ENCODE measurements around the gene ARHGEF19. TPM values are rescaled to one million over a fixed set of nuclear protein-coding genes. Genes with fewer than 3 reads are reported as not detected.
A peak's percentile ranks its signal among the peaks of the same experiment; 100 is the strongest.
"Not testable (repeated sequence)": the region's sequence is repeated elsewhere in the genome, so short reads cannot be mapped to it uniquely, and the experiment has no call there.

Gene ARHGEF19
- 2.0 TPM for total RNA-seq
- long read RNA-seq, partial matches to known transcripts, result 1 of 2 reads
- long read RNA-seq, other reads (novel, unspliced or antisense), result 1 of 2 reads

DNA sequence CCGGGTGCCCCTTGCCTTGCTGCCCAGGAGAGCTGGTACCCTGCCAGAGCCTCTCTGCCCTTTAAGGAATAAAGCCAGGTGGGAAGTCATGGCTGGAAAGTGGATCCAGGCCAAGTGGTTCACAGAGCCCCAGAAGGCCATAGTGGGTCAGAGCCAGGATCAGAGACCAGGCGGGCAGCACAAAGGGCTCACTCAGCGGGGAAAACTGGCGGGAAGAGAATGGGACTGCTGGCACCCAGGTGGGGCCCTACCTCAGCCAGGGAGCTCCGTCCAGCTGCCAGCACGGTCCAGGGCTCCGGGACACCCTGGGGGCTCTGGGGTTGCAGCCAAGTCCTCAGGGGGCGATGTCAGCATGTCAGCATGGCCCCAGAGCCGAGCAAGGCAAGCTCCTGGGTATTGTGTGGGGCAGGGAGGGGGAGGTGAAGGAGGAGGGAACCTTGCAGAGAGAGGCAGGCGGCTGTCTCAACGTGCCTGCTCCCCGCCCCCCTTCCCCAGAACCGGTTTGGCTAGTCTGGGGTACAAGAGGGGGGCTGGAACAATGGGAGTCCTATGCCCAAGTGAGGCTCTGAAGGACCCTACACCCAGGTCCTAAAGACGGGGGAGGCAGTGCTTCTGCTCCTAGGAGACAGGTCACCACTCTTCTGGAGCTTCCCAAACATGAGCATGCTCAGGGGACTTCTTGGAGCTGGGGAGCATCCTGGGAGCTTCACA, at the start of gene ARHGEF19:
Gene ARHGEF19 (minus strand): TSS at position 402 of the 711 bp plus-strand sequence. CDS start 3,598 bp downstream, outside the sequence.
- DNase-seq, result peak; percentile 21
- intact Hi-C loops (cut with micrococcal nuclease), result no loop called here
- no peak for ATAC-seq

DNA sequence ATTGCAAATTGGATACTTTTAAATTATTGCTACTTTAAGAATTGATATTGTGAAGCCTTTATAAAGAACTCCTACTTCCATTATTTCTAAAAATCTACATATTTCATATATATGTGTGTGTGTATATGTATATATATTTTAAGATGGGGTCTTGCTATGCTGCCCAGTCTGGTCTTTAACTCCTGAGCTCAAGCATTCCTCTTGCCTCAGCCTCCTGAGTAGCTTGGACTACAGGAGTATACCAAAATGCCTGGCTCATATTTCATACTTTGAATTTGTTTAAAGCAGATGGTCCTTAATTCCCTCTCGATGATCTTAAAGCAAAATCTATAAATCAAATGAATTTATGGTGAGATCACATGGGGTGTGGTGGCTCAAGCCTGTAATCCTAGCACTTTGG, 49.6 kb upstream of the ARHGEF19 start:
- intact Hi-C loops (cut with micrococcal nuclease), result no loop called here
- DNase-seq (no peak), ATAC-seq (no peak)

GRCh38 chr1:16260814-16261213, 48.4 kb upstream of the ARHGEF19 start:
- intact Hi-C loops (cut with micrococcal nuclease), result no loop called here
- DNase-seq (no peak), ATAC-seq (no peak)

DNA sequence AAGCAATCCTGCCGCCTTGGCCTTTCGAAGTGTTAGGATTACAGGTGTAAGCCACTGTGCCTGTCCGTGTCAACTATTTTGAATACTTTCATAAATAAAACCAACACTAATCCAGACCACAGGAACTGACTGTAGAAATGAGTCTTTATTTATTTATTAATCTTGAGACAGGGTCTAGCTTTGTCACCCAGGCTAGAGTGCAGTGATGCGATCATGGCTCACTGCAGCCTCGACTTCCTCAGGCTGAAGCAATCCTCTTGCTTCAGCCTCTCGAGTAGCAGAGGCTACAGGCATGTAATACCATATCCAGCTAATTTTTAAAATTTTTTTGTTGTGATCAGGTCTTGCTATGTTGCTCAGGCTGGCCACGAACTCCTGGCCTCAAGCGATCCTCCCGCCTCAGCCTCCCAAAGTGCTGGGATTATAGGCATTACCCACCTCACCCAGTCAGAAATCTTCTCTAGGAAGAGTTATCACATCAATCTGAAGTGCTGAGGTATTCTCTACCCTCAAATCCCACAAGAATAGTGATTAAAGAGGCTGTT, 46.2 kb upstream of the ARHGEF19 start:
- ATAC-seq (no peak), DNase-seq (no peak)
- intact Hi-C loops (cut with micrococcal nuclease), result no loop called here

DNA sequence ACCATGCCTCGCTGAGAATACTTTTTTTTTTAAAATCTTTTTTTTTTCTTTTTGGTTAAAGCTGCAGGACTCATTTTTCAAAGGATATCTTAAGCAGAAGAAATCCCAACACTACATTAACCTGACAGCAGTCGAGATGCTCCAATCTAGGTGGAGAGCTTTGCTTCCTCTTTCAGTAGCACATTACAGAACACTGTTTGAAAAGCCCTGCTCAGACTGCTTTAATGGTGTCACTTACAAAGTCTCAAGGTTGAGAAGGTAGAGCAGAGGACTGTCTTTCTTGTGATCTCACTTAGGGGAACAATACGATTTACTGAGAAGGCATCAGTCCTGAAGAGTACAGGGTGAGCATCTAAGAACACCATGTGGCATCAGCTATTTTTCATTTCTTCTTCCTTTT, 45.5 kb upstream of the ARHGEF19 start:
- ATAC-seq (no peak), DNase-seq (no peak)
- intact Hi-C loops (cut with micrococcal nuclease), result no loop called here

DNA sequence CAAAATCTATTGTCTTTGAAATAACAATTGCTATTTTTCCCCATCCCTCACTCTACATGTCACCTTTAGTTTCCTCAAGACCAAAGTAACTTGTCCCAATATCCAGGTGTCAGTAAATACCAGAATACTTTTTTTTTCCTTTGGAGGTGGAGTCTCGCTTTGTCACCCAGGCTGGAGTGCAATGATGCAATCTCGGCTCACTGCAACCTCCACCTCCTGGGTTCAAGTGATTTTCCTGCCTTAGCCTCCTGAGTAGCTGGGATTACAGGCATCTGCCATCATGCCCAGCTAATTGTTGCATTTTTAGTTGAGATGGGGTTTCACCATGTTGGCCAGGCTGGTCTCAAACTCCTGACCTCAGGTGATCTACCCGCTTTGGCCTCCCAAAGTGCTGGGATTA, 45.1 kb upstream of the ARHGEF19 start:
- ATAC-seq; intact Hi-C loops (cut with micrococcal nuclease); DNase-seq: not testable (repeated sequence)

DNA sequence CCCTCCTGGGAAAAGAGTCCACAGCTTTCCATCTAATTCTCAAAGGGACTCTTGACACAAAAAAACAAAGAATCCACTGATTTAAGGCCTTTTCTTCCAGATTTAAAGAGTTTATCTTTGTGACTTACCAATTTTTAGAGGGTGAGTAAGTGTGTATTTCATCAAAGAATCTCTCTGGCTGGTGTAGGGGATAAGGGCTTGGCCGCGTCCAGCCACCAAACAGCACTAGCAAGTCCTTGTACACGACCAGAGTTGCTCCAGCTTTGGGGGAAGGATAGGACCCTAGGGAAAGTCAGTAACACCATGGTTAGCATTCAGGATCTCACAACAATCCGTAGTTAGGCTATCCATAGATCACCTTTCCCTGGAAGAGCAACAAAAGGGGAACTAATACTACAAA, 44.0 kb upstream of the ARHGEF19 start:
- intact Hi-C loops (cut with micrococcal nuclease), result no loop called here
- no peak for DNase-seq
- ATAC-seq, result no peak

DNA sequence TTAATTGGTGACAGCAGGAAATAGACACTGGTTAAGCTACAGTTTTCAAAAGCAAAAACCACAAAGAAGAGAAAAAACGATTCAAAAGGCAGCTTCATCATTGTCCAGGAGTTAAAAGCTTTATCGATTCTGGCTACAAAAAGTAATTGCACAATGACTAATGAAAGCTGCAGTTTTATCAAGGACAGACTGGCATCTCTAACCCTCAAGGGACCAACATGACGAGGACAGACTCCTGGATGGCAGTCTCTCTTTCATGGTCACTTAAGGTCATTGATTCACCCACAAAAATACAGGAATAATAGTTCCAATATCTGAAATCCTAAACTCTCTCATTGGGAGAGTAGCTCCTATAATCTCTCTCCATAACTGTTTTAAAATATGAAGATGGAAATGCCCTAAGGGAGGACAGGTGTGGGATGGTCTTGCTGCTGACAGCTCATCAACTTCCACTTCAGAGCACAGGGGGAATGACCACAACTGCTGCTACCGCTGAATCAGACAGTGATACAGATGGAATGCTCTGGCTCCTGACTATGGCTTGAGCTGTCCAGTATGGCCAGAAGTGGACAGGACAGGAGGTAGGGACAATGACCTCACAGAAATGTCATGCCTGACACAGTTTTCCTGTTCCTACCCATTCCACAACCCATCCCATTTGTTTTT, 41.9 kb upstream of the ARHGEF19 start:
- peak; percentile 47 for ATAC-seq
- no peak for DNase-seq
- intact Hi-C loops (cut with micrococcal nuclease), result no loop called here

DNA sequence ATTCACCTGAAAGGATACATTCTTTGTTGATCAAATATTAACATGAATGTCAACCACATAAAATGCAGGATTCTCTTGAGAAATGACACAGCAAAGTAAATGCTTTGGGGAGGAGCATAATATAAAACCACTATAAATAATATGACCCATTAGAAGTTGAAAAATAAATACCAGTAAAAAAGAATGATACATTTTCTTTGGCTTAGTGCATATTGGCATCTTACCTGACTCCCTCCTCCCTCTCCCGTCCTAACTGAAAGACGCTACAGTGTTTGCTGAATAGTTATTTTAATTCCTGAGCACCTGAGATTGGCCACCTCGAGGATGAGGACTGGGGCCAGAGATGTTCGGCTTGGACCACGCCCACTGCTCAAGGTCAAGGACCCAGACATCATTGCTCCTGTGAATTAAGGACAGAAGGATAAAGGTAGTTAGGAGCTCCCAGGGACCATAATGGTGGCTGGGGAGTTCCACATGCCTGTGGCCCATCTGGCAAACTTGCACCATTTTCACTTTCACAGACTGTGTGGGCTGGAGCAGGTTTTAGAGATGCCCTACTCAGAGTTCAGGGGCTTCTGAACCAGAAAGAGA, 41.0 kb upstream of the ARHGEF19 start:
- intact Hi-C loops (cut with micrococcal nuclease), result no loop called here
- ATAC-seq (no peak), DNase-seq (no peak)

DNA sequence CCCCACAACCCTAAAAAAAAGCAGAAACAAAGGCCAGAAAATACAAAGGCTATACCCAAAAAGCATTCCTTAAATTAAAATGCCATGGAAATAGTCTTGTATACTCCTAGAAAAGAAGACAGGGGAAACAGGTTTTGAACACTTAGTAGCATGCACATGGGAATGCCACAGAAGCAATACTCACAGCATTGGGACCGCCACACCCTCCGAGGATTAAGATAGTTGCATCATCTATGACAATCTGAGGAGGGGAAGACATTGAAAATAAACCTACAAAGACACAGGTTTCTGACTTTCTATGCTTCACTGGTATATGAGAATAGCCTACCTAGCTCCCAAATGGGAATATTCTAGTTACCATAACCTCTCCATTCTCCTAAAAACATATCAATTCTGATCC, 40.5 kb upstream of the ARHGEF19 start:
- no peak for ATAC-seq
- no peak for DNase-seq
- intact Hi-C loops (cut with micrococcal nuclease), result no loop called here

DNA sequence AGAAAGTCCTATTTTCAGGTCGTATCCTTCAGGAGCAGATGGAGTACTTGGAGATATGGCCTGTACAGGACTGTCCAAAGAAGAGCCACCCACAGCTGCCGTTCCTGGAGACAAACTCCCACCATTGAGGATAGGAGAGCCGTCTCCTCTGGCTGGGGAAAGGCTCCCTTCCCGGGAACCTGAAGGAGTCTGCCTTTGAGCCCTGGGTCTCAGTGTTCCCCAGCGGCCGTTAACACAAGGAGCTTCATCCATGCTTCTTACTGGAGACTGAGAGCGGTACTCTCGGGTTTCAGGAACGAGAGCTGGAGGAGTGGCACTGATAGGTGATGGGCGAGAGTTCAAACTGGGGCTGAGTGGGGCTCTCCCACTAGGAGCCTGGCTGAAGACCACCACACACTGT, 38.9 kb upstream of the ARHGEF19 start:
- no peak for DNase-seq
- no peak for ATAC-seq
- intact Hi-C loops (cut with micrococcal nuclease), result no loop called here

GRCh38 chr1:16250524-16251251, 38.2 kb upstream of the ARHGEF19 start:
- ATAC-seq (peak; percentile 21), DNase-seq (no peak)
- intact Hi-C loops (cut with micrococcal nuclease), result no loop called here

GRCh38 chr1:16249596-16250241, 37.3 kb upstream of the ARHGEF19 start:
- ATAC-seq (peak; percentile 19), DNase-seq (peak; percentile 52)
- intact Hi-C loops (cut with micrococcal nuclease), result no loop called here

GRCh38 chr1:16248603-16249516, 36.4 kb upstream of the ARHGEF19 start:
- ATAC-seq (peak; percentile 84), DNase-seq (peak; percentile 93)
- intact Hi-C loops (cut with micrococcal nuclease), result no loop called here

DNA sequence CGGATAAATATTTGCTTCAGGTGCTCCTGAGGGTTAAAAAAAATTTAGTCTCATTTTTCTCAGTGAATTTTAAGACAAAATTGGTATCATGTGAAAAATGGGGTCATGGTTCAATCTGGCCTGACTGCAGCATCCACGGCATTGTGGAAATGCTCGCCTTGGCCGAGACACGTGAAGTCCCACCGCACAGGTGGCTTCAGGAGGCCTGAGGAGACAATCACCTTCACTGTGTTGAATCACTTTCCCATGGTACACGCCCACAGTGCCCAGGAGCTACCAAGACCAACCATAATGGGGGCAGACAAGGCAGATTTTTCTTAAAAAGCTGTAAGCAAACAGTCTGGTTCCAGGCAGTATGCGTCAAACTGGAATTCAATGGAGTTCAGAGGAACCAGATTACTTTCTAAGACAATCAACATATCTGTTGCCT, 35.6 kb upstream of the ARHGEF19 start:
- intact Hi-C loops (cut with micrococcal nuclease), result no loop called here
- DNase-seq, result no peak
- ATAC-seq, result peak; percentile 2

DNA sequence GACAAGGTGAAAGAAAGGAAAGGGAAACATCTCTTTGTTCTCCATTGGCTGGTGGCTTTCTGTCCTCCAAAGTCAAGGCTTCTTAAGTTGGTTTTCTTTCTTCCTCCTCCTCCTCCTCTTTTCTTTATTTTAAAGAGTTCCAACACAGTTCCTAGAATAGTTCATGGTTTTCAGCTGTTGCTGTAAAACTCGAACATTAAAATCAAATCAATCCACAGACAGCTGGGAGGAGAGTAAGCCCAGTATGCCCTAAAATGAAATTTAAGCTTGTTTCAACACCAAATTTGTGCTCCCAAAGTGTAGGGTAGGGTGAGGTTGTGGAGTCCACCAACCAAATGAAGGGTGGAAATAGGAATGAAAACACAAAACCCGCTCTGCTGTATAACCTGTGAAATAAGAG, 35.0 kb upstream of the ARHGEF19 start:
- intact Hi-C loops (cut with micrococcal nuclease), result no loop called here
- ATAC-seq, result no peak
- no peak for DNase-seq

GRCh38 chr1:16246961-16247360, 34.5 kb upstream of the ARHGEF19 start:
- DNase-seq (no peak), ATAC-seq (peak; percentile 31)
- intact Hi-C loops (cut with micrococcal nuclease), result no loop called here

DNA sequence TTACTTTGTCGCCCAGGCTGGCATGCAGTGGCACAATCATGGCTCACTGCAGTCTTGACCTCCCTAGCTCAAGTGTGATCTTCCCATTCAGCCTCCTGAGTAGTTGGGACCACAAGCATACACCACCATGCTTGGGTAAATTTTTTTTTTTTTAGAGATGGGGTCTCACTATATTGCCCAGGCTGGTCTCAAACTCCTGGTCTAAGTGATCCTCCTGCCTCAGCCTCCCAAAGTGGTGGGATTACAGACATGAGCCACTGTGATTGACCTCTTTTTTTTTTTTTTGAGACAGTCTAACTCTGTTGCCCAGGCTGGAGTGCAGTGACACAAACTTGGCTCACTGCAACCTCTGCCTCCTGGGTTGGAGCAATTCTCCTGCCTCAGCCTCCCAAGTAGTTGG, 33.8 kb upstream of the ARHGEF19 start:
- ATAC-seq; intact Hi-C loops (cut with micrococcal nuclease); DNase-seq: not testable (repeated sequence)
